Adrenal gland (tissue), 12 donors: ENCODE measurements around the gene SLC22A12. TPM values are rescaled to one million over a fixed set of nuclear protein-coding genes. Genes with fewer than 3 reads are reported as not detected.
"Not testable (repeated sequence)": the region's sequence is repeated elsewhere in the genome, so short reads cannot be mapped to it uniquely, and the experiment has no call there.

ENCODE experiments used
- DNase-seq, 7 donors: peaks; one replicate each; pipeline ENCODE4 v3.0.0-alpha.2; 2019 to 2020
- H3K27ac ChIP-seq, 5 donors: fragments of 200-600 bp; sonication (generic) in 4 of 5; 1 replicate in 3 of 5; 2 replicates in 2 of 5; pipeline versions ENCODE4 v1.5.1 to v1.8.0; 2016 to 2020; ENCODE audit warnings: mild to moderate bottlenecking in 1 of 5
- H3K27me3 ChIP-seq: fragments of 200-600 bp; 2 replicates; pipeline ENCODE4 v1.8.0; 2021
- H3K36me3 ChIP-seq, 2 donors: fragments of 200-600 bp; replicated peaks in 1 of 2; 1 replicate in 1 of 2; 2 replicates in 1 of 2; pipeline versions ENCODE4 v1.5.1 to v1.8.0; 2018 to 2022
- H3K4me1 ChIP-seq, 2 donors: fragments of 200-600 bp; replicated peaks in 1 of 2; 1 replicate in 1 of 2; 2 replicates in 1 of 2; pipeline versions ENCODE4 v1.5.1 to v1.8.0; 2018 to 2021
- H3K4me3 ChIP-seq, 4 donors: fragments of 200-600 bp; sonication (generic) in 3 of 4; one replicate each; pipeline ENCODE4 v1.5.1; 2016 to 2018
- H3K9me3 ChIP-seq, 3 donors: fragments of 200-600 bp; sonication (generic) in 1 of 3; replicated peaks in 1 of 3; 1 replicate in 2 of 3; 2 replicates in 1 of 3; pipeline versions ENCODE4 v1.5.1 to v1.8.0; 2016 to 2021
- POLR2A ChIP-seq, 2 donors: fragments of 450-650 bp; IDR thresholded peaks; one replicate each; pipeline ENCODE4 v1.6.1; 2017; ENCODE audit warnings: antibody characterized with exemption in 2 of 2, mild to moderate bottlenecking in 2 of 2, moderate library complexity in 1 of 2
- WGBS, 4 donors: extraction: QIAGEN DNeasy Blood & Tissue Kit in 2 of 4; methylation state at CpG; one replicate each; pipeline versions ENCODE4 v1.1.5 to v1.1.7; 2013 to 2017; 5-methylcytosine and 5-hydroxymethylcytosine counted together
- intact Hi-C, 2 donors: fragments of 100-400 bp; cut with DNase I; formaldehyde crosslinking; loops; one replicate each; pipeline versions ENCODE4 v1.14.1 to v1.15.0; 2022 to 2023
- polyA plus RNA-seq, 3 donors: library from polyadenylated mRNA; stranded (reverse); fragments of 200-250 nt in 2 of 3; fragments of 350-450 nt in 1 of 3; fragmentation: Illumina TruSeq in 1 of 3; extraction: RNeasy Lipid Tissue Mini Kit (QIAGEN cat#74804) in 1 of 3; gene quantifications; one replicate each; pipeline ENCODE4 v1.2.3, GENCODE V29; 2013 to 2014
- total RNA-seq, 9 donors: library from RNA; depleted of rRNA in 4 of 9; stranded (reverse); fragments of >200 nt in 4 of 9; fragments of 120-200 nt in 1 of 9; fragmentation: NEBNext Ultra II Directional in 1 of 9; extraction: Animal tissue kit (Norgen Biotek cat#: 25700) in 1 of 9; gene quantifications; one replicate each; pipeline versions ENCODE4 v1.1.0 to v1.2.4, GENCODE V29; 2013 to 2023
- TF ChIP-seq, protein P1 (sequence below), 6 experiments: fragments of 450-650 bp in 4 of 6; fragments of 200-600 bp in 2 of 6; sonication (generic) in 1 of 6; IDR thresholded peaks; 1 replicate in 5 of 6; 2 replicates in 1 of 6; pipeline versions ENCODE4 v1.5.1 to v1.8.0; 2016 to 2021; ENCODE audit warnings: antibody characterized with exemption in 6 of 6, mild to moderate bottlenecking in 2 of 6, moderate library complexity in 1 of 6
- donor health status: healthy with polysubstance abuse.
- donor health status: Bipolar disorder and iron deficiency.
- donor health status: DM: yes; HTN: yes; CAD: no.
- donor health status: DM: no; HTN: no; CAD: no.
- donor health status: DM: no; HTN: no; CAD: no.
- donor health status: DM: yes; HTN: yes; CAD: no.

SLC22A12 gene
- total and polyA plus RNA-seq, 12 donors = not detected

DNA sequence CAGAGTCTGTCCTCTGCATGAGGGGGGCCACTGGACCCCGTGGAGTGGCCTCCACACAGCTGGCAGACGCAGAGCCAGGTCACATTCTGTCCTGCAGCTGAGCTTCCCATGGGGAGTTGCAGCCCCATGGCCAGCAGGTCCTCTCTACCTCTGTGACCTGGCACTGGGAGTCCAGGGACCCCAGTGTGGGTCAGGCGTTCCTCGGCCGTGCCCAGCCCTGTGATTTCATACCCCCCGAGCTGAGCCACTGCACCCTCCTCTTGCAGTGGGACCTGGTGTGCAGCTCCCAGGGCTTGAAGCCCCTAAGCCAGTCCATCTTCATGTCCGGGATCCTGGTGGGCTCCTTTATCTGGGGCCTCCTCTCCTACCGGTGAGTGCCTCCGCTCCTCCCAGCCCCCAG, 32.2 kb upstream of the SLC22A12 start:
- WGBS, 4 donors = 73 to 92% (median 84%) methylated on average over 5 to 9 of the region's 9 CpGs
- intact Hi-C loops = no loop called here
- TF ChIP-seq, protein P1, sequence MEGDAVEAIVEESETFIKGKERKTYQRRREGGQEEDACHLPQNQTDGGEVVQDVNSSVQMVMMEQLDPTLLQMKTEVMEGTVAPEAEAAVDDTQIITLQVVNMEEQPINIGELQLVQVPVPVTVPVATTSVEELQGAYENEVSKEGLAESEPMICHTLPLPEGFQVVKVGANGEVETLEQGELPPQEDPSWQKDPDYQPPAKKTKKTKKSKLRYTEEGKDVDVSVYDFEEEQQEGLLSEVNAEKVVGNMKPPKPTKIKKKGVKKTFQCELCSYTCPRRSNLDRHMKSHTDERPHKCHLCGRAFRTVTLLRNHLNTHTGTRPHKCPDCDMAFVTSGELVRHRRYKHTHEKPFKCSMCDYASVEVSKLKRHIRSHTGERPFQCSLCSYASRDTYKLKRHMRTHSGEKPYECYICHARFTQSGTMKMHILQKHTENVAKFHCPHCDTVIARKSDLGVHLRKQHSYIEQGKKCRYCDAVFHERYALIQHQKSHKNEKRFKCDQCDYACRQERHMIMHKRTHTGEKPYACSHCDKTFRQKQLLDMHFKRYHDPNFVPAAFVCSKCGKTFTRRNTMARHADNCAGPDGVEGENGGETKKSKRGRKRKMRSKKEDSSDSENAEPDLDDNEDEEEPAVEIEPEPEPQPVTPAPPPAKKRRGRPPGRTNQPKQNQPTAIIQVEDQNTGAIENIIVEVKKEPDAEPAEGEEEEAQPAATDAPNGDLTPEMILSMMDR (IDR thresholded peaks at IDR 0.05) = no peak
- no peak for TF ChIP-seq POLR2A (IDR thresholded peaks at IDR 0.05)

DNA sequence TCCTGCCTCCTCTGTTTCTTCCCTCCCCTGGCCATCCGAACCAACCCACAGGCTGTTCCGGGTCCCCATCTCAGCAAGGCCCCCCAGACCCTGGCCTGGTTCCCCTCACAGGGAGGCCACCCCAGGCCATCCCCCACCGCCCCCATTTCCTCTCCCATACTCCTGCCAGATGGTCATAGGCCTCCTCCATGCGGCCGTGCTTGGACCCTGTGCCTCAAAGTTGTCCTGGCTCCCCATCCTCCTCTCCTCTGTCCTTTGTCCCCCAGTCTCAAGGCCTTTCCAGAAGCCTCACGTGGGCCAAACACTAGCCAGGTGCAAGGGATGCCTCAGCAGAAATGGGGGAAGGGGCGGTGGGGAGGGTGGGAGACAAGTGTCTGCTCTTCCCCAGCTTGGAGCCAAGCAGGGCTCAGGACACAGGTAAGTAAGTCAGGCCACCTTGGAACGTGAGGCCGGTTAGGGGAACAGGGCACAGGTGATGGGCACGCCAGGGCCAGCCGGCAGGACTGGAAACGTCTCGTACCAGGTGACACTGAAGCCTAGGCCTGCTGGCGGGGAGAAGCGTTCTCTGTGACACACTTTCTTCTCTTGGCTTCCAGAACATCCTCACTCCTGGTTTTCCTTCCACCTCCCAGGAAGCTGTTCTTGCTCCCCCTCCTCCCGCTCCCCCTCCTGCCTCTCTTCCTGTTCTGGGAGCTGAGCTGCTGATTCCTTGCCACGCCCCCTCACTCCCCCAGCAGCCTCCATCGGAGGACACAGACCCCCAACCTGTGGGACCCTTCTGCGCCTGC, 31.5 kb upstream of the SLC22A12 start:
- DNase-seq = no peak
- Histone ChIP-seq H3K36me3 (no peaks in the 10 kb centered on the region), H3K27ac (no peak overlapping the region), H3K27me3 (no peaks in the 10 kb centered on the region), H3K4me3 (no peak overlapping the region), H3K9me3 (no peaks in the 10 kb centered on the region), H3K4me1 (peaks cover 2 to 10% of the 10 kb centered on the region in 2 donors)
- WGBS, 4 donors = 80 to 83% (median 82%) methylated on average over 19 of the region's 19 CpGs
- TF ChIP-seq, protein P1 (IDR thresholded peaks at IDR 0.05) = no peak
- TF ChIP-seq POLR2A (IDR thresholded peaks at IDR 0.05) = no peak
- intact Hi-C loops = no loop called here

More for the DNA sequence above, 32.2 kb upstream of the SLC22A12 start:
- Histone ChIP-seq H3K4me1 (peaks cover 2 to 15% of the 10 kb centered on the region in 2 donors), H3K27ac (no peak overlapping the region), H3K27me3 (no peaks in the 10 kb centered on the region), H3K4me3 (no peak overlapping the region), H3K9me3 (no peaks in the 10 kb centered on the region), H3K36me3 (no peaks in the 10 kb centered on the region)
- DNase-seq = no peak

DNA sequence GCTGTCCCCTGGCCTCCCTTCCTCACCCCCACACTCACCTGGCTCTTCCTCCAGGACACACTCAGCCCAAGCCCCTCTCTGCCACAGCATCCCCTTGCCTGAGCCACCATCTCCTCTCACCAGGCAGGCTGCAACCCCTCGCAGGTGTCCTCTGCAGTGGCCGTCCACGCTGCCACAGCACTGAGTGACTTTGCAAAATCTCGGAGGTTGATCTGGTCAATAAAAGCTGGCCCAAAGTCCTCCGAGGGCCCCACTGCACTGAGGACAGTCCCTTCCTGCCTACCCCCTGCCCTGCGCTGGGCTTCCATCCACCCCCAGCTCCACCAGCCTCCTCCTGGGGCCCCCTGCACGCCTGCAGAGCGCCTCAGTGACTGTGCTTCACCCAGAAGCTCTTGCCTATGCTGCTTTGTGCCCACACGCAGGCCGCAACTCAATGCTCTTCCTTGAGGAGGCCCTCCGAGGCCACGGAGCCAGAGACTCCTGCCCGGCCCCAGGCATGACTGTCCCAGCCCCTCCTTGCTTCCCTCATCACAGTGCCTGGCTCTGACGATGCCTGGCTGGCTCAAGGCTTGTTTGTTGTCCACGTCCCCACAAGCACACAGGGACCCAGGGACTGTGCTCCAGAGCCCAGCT, 30.8 kb upstream of the SLC22A12 start:
- Histone ChIP-seq H3K27ac (no peak overlapping the region), H3K4me1 (peaks cover 0 to 3% of the 10 kb centered on the region in 2 donors), H3K9me3 (no peaks in the 10 kb centered on the region), H3K27me3 (no peaks in the 10 kb centered on the region), H3K4me3 (no peak overlapping the region), H3K36me3 (no peaks in the 10 kb centered on the region)
- DNase-seq = peak in 1 of 7 donors; percentile 10
- no peak for TF ChIP-seq POLR2A (IDR thresholded peaks at IDR 0.05)
- TF ChIP-seq, protein P1 (IDR thresholded peaks at IDR 0.05) = no peak
- WGBS, 4 donors = 67 to 89% (median 78%) methylated on average over 9 to 15 of the region's 15 CpGs
- intact Hi-C loops = no loop called here

DNA sequence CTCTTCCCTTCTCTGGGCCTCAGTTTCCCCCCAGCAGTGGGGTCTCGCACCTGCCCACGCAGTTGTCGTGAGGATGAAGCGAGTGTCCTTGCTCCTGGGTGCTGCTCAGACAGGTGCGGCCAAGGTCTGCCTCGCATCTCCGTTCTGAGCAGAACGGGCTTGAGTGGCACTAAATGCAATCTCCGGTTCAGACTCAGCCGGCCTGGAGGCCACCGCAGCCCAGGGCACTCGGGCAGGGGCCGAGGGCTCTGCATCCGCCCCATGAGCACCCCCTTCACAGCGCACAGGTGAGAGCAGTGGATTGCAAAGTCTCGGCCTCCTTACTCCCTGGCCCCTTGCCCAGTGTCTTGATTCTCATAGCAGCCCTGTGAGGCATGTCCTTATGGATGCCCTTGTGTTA, 30.1 kb upstream of the SLC22A12 start:
- Histone ChIP-seq H3K9me3 (no peaks in the 10 kb centered on the region), H3K4me3 (no peak overlapping the region), H3K27me3 (no peaks in the 10 kb centered on the region), H3K4me1 (peaks cover 0 to 2% of the 10 kb centered on the region in 2 donors), H3K36me3 (no peaks in the 10 kb centered on the region), H3K27ac (no peak overlapping the region)
- intact Hi-C loops = no loop called here
- DNase-seq = peak in 1 of 7 donors; percentile 9
- 40 to 81% (median 80%) methylated on average over 2 to 16 of the region's 16 CpGs for WGBS, 4 donors
- no peak for TF ChIP-seq POLR2A (IDR thresholded peaks at IDR 0.05)
- TF ChIP-seq, protein P1 (IDR thresholded peaks at IDR 0.05) = no peak

DNA sequence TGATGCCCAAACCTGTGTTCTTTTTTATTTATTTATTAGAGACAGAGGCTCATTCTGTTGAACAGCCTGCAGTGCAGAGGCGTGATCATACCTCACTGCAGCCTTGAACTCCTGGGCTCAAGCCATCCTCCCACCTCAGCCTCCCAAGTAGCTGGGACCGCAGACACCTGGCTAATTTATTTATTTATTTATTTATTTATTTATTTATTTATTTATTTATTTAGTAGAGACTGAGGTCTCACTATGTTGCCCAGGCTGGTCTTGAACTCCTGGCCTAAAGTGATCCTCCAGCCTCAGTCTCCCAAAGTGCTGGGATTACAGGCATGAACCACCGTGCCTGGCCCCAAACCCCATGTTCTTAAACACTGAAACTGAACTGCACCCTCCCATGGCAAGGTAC, 29.6 kb upstream of the SLC22A12 start:
- intact Hi-C loops, H3K4me1 ChIP-seq, H3K27ac ChIP-seq, H3K4me3 ChIP-seq, H3K27me3 ChIP-seq, H3K36me3 ChIP-seq, H3K9me3 ChIP-seq: not testable (repeated sequence)
- WGBS, 4 donors = 84 to 94% (median 85%) methylated on average over 3 of the region's 3 CpGs
- peak in 1 of 7 donors; percentile 2 for DNase-seq
